GM12874 (cell line): ENCODE data around the gene INPP4B.

ENCODE experiments used
- TF ChIP-seq, protein P1 (sequence below): IDR thresholded peaks from 2 replicates; pipeline ENCODE4 v1.5.1; 2011; ENCODE audit warnings: low read depth, mild to moderate bottlenecking, control low read depth, low read length, moderate library complexity; ENCODE audit not compliant: insufficient read depth

The INPP4B gene

GRCh38 chr4:142713282-142714030 is 132.6 kb downstream of the INPP4B start:
- TF ChIP-seq, protein P1, sequence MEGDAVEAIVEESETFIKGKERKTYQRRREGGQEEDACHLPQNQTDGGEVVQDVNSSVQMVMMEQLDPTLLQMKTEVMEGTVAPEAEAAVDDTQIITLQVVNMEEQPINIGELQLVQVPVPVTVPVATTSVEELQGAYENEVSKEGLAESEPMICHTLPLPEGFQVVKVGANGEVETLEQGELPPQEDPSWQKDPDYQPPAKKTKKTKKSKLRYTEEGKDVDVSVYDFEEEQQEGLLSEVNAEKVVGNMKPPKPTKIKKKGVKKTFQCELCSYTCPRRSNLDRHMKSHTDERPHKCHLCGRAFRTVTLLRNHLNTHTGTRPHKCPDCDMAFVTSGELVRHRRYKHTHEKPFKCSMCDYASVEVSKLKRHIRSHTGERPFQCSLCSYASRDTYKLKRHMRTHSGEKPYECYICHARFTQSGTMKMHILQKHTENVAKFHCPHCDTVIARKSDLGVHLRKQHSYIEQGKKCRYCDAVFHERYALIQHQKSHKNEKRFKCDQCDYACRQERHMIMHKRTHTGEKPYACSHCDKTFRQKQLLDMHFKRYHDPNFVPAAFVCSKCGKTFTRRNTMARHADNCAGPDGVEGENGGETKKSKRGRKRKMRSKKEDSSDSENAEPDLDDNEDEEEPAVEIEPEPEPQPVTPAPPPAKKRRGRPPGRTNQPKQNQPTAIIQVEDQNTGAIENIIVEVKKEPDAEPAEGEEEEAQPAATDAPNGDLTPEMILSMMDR, result no peak

DNA sequence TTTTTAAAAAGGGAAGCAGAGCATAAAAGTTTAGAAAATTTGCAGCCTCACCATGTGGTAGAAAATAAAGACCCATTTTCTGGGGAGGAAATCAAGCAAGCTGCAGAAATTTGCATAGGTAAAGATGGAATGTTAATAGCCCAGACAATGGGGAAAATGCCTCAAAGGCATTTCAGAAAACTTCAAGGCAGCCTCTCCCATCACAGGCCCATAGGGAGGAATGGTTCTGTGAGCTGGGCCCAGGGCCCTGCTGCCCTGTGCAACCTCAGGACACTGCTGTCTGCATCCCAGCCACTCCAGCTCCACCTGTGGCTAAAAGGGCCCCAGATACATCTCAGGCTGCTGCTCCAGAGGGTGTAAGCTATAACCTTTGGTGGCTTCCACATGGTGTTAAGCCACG is 137.9 kb downstream of the INPP4B start:
- TF ChIP-seq, protein P1, result no peak

- TF ChIP-seq, protein P1, result no peak
Measured at GRCh38 chr4:142707401-142707800, 138.7 kb downstream of the INPP4B start.

- TF ChIP-seq, protein P1, result no peak
Measured at GRCh38 chr4:142706381-142706780, 139.7 kb downstream of the INPP4B start.

DNA sequence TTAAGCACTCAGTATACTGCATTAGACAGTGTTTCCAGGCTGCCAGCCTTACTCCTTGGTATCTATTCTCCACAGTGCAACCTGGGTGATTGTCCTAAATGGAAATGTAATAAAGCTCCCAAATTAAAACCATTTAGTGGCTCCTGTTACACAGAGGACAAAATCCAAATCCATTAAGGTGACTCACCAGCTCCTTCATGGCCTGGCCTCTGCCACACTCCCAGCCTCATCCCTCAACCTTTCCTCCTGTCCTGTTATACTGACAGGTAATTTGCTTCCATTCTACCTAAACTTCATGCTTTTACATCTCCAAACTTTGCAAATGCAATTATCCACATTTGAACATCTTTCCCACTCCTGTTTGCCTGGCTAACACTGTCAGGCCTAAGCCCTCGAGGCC is 140.3 kb downstream of the INPP4B start:
- TF ChIP-seq, protein P1, result no peak

GRCh38 chr4:142703694-142704309 is 142.3 kb downstream of the INPP4B start:
- TF ChIP-seq, protein P1, result no peak

- TF ChIP-seq, protein P1, result no peak
Measured at GRCh38 chr4:142701017-142701416, 145.1 kb downstream of the INPP4B start.
